WTC11 (cell line): Measurements from ENCODE around the gene HLX. TPM values are rescaled to one million over a fixed set of nuclear protein-coding genes. Genes with fewer than 3 reads are reported as not detected.

ENCODE experiments used
- ATAC-seq: fragments of 200-7000 bp; cut with Tn5 transposase; 2 replicates; pipeline ENCODE4 v1.10.0; 2021; ENCODE audit warnings: mild to moderate bottlenecking, moderate library complexity
- CTCF ChIA-PET: fragments of 300-600 bp; sonication (Branson Sonifier 250); formaldehyde crosslinking; loops from one replicate; lab custom pipeline; 2021; ENCODE audit warnings: antibody characterized with exemption; lab: Charles Lee
- POLR2A ChIA-PET: fragments of 350-600 bp; sonication (Branson Sonifier 250); formaldehyde crosslinking; loops from one replicate; lab custom pipeline; 2021; ENCODE audit warnings: antibody characterized with exemption; lab: Charles Lee
- DNase-seq: peaks from one replicate; pipeline ENCODE4 v3.0.0; 2021; ENCODE audit warnings: low spot score
- H3K27ac Mint-ChIP-seq: 2 replicates; pipeline ENCODE4 v1.8.0; 2021; ENCODE audit warnings: mixed read lengths
- H3K27me3 Mint-ChIP-seq: 2 replicates; pipeline ENCODE4 v1.8.0; 2021; ENCODE audit warnings: low read depth, mild to moderate bottlenecking, moderate library complexity, mixed read lengths
- H3K36me3 Mint-ChIP-seq: 2 replicates; pipeline ENCODE4 v1.8.0; 2021; ENCODE audit warnings: mixed read lengths
- H3K4me1 Mint-ChIP-seq: 2 replicates; pipeline ENCODE4 v1.8.0; 2022; ENCODE audit warnings: mixed read lengths
- H3K4me3 Mint-ChIP-seq: 2 replicates; pipeline ENCODE4 v1.8.0; 2021; ENCODE audit warnings: mild to moderate bottlenecking, moderate library complexity, mixed read lengths
- H3K9me3 Mint-ChIP-seq: 2 replicates; pipeline ENCODE4 v1.8.0; 2021; ENCODE audit warnings: mixed read lengths
- ATF1 ChIP-seq: sonication (generic); formaldehyde crosslinking; IDR thresholded peaks from 2 replicates; pipeline ENCODE4 v1.8.1; 2023; ENCODE audit warnings: mild to moderate bottlenecking, moderate library complexity, missing genetic modification reagents
- ATF2 ChIP-seq: sonication (generic); formaldehyde crosslinking; IDR thresholded peaks from 2 replicates; pipeline ENCODE4 v1.8.1; 2022; ENCODE audit warnings: low read depth, missing genetic modification reagents, borderline replicate concordance
- ATF6 ChIP-seq: sonication (generic); formaldehyde crosslinking; IDR thresholded peaks from 2 replicates; pipeline ENCODE4 v1.8.1; 2023; ENCODE audit warnings: mild to moderate bottlenecking, missing genetic modification reagents
- CTCF ChIP-seq: fragments of 200-600 bp; IDR thresholded peaks from 2 replicates; pipeline ENCODE4 v1.8.0; 2022; ENCODE audit warnings: antibody characterized with exemption
- FOXP1 ChIP-seq: sonication (generic); formaldehyde crosslinking; IDR thresholded peaks from 2 replicates; pipeline ENCODE4 v1.8.0; 2022; ENCODE audit warnings: missing genetic modification reagents, mild to moderate bottlenecking, moderate library complexity, borderline replicate concordance
- GRHL2 ChIP-seq: fragments of 250-450 bp; sonication (Bioruptor Pico); IDR thresholded peaks from 2 replicates; pipeline ENCODE4 v1.8.0; 2022; ENCODE audit warnings: mild to moderate bottlenecking, moderate library complexity; ENCODE audit not compliant: insufficient replicate concordance, severe bottlenecking
- HMGXB4 ChIP-seq: sonication (generic); formaldehyde crosslinking; IDR thresholded peaks from 2 replicates; pipeline ENCODE4 v1.8.1; 2023; ENCODE audit warnings: mild to moderate bottlenecking, moderate library complexity, missing genetic modification reagents
- MXD4 ChIP-seq: fragments of 250-450 bp; sonication (Bioruptor Pico); IDR thresholded peaks from 2 replicates; pipeline ENCODE4 v1.8.0; 2021; ENCODE audit warnings: mild to moderate bottlenecking, moderate library complexity, borderline replicate concordance
- PRDM15 ChIP-seq: sonication (generic); formaldehyde crosslinking; IDR thresholded peaks from 2 replicates; pipeline ENCODE4 v1.8.0; 2022; ENCODE audit warnings: missing genetic modification reagents
- PRRX2 ChIP-seq: fragments of 250-450 bp; sonication (Bioruptor Pico); IDR thresholded peaks from 2 replicates; pipeline ENCODE4 v1.8.0; 2021; ENCODE audit warnings: mild to moderate bottlenecking
- RORB ChIP-seq: fragments of 250-450 bp; sonication (Bioruptor Pico); IDR thresholded peaks from 2 replicates; pipeline ENCODE4 v1.9.0; 2021; ENCODE audit warnings: mild to moderate bottlenecking
- SMAD3 ChIP-seq: sonication (generic); formaldehyde crosslinking; IDR thresholded peaks from 2 replicates; pipeline ENCODE4 v1.8.0; 2022; ENCODE audit warnings: missing genetic modification reagents, mild to moderate bottlenecking, borderline replicate concordance
- USF2 ChIP-seq: sonication (generic); formaldehyde crosslinking; IDR thresholded peaks from 2 replicates; pipeline ENCODE4 v1.8.1; 2023; ENCODE audit warnings: mild to moderate bottlenecking, missing genetic modification reagents, moderate library complexity
- ZMAT4 ChIP-seq: fragments of 250-450 bp; sonication (Bioruptor Pico); IDR thresholded peaks from 2 replicates; pipeline ENCODE4 v1.9.0; 2021; ENCODE audit warnings: mild to moderate bottlenecking
- ZNF219 ChIP-seq: sonication (generic); formaldehyde crosslinking; IDR thresholded peaks from 2 replicates; pipeline ENCODE4 v1.8.0; 2023; ENCODE audit warnings: missing genetic modification reagents, mild to moderate bottlenecking, borderline replicate concordance
- ZNF512 ChIP-seq: sonication (generic); formaldehyde crosslinking; IDR thresholded peaks from 2 replicates; pipeline ENCODE4 v1.8.1; 2022; ENCODE audit warnings: missing genetic modification reagents, borderline replicate concordance
- total RNA-seq: library from RNA; stranded (reverse); gene quantifications from 3 replicates; pipeline ENCODE4 v1.2.3, GENCODE V29; 2021

The HLX gene
- total RNA-seq, 1 experiment from 2014 or later: not detected

- H3K36me3 Mint-ChIP-seq: no peaks in the 10 kb centered on the region
- peaks cover 13% of the 10 kb centered on the region for H3K4me1 Mint-ChIP-seq
- ChIA-PET POLR2A (interaction anchor here (1.4 kb wide), 1 partner anchor 307 kb away, joined by 3 read pairs; no protein-coding TSS in a partner anchor), CTCF (interaction anchor here (1.2 to 1.6 kb wide), 3 partner anchors 188 to 342 kb away, joined by 3 to 4 read pairs (median 4); no protein-coding TSS in a partner anchor)
- no peaks in the 10 kb centered on the region for H3K27me3 Mint-ChIP-seq
- ATAC-seq: peak; percentile 84
- no peak overlapping the region for H3K4me3 Mint-ChIP-seq
- 0 out of 2 replicates have a peak, but pooled peaks cover 4% of the 10 kb centered on the region for H3K9me3 Mint-ChIP-seq
- no peak for DNase-seq
- H3K27ac Mint-ChIP-seq: no peak overlapping the region
- TF ChIP-seq ATF6 (CRISPR knock-in tag) (no peak), ZNF512 (no peak), PRDM15 (no peak), SMAD3 (CRISPR knock-in tag) (no peak), ATF2 (CRISPR knock-in tag) (no peak), CTCF (no peak), USF2 (no peak), ZNF219 (no peak), GRHL2 (no peak), FOXP1 (CRISPR knock-in tag) (no peak), ATF1 (CRISPR knock-in tag) (no peak), ZMAT4 (no peak), HMGXB4 (CRISPR knock-in tag) (no peak), RORB (CRISPR knock-in tag) (no peak), MXD4 (CRISPR knock-in tag) (no peak), PRRX2 (CRISPR knock-in tag) (no peak)
These were observed 42.9 kb downstream of the HLX start for GRCh38 chr1:220921971-220922635.
